GM12878 (cell line): Measurements from ENCODE around the gene ZIC1.

Experiments
- BRCA1 ChIP-seq: IDR thresholded peaks from 2 replicates; pipeline ENCODE4 v1.6.1; 2011; ENCODE audit warnings: low read depth, low read length, improper control_type of control experiment
- CREM ChIP-seq: IDR thresholded peaks from 2 replicates; pipeline ENCODE4 v1.6.1; 2014; ENCODE audit warnings: antibody characterized with exemption, low read depth
- CTCF ChIP-seq, 3 experiments: IDR thresholded peaks in 2 of 3; conservative IDR thresholded peaks in 1 of 3; 2 replicates each; pipeline ENCODE4 v1.5.1; 2011; ENCODE audit warnings: low read depth in 3 of 3, low read length in 3 of 3, mild to moderate bottlenecking in 3 of 3, control low read depth in 2 of 3, moderate library complexity in 2 of 3, inconsistent platforms in 1 of 3, mixed read lengths in 1 of 3; ENCODE audit not compliant: control insufficient read depth in 2 of 3, insufficient read depth in 1 of 3; ENCODE audit errors: extremely low read depth in 1 of 3
- E2F4 ChIP-seq: IDR thresholded peaks from 2 replicates; pipeline ENCODE4 v1.6.1; 2012; ENCODE audit warnings: low read depth, low read length, improper control_type of control experiment
- EP300 ChIP-seq, 2 experiments: fragments of 150-350 bp in 1 of 2; IDR thresholded peaks; 2 replicates each; pipeline ENCODE4 v1.6.1; 2011 to 2012; ENCODE audit warnings: low read depth in 2 of 2, low read length in 2 of 2, borderline replicate concordance in 1 of 2, improper control_type of control experiment in 1 of 2, inconsistent platforms in 1 of 2; ENCODE audit not compliant: control insufficient read depth in 1 of 2
- EZH2 ChIP-seq: IDR thresholded peaks from 2 replicates; pipeline ENCODE4 v1.6.1; 2012; ENCODE audit warnings: low read depth, mild to moderate bottlenecking, control low read depth, inconsistent platforms, low read length, borderline replicate concordance; ENCODE audit not compliant: control insufficient read depth
- POLR2AphosphoS5 ChIP-seq: IDR thresholded peaks from 2 replicates; pipeline ENCODE4 v1.6.1; 2011; ENCODE audit warnings: mild to moderate bottlenecking, low read length, inconsistent platforms
- RCOR1 ChIP-seq: conservative IDR thresholded peaks from 2 replicates; pipeline ENCODE4 v1.6.1; 2012; ENCODE audit warnings: low read depth, low read length, improper control_type of control experiment
- SP1 ChIP-seq: IDR thresholded peaks from one replicate; pipeline ENCODE4 v1.6.1; 2011; ENCODE audit warnings: low read depth, low read length
- USF1 ChIP-seq: IDR thresholded peaks from 2 replicates; pipeline ENCODE4 v1.6.1; 2011; ENCODE audit warnings: borderline replicate concordance, low read depth, mild to moderate bottlenecking, moderate library complexity, mixed read lengths, low read length; ENCODE audit not compliant: insufficient read depth; ENCODE audit errors: extremely low read length
- USF2 ChIP-seq: IDR thresholded peaks from 2 replicates; pipeline ENCODE4 v1.6.1; 2011; ENCODE audit warnings: low read depth, low read length, improper control_type of control experiment, borderline replicate concordance
- TF ChIP-seq, protein P1 (sequence below): IDR thresholded peaks from 2 replicates; pipeline ENCODE4 v1.6.1; 2012; ENCODE audit warnings: low read depth, low read length, improper control_type of control experiment

GRCh38 chr3:147412917-147413685 lies 3.9 kb downstream of the ZIC1 start:
- TF ChIP-seq CTCF (IDR thresholded peaks at IDR 0.05 in 2 of 3, conservative IDR thresholded peaks at IDR 0.05 in 1 of 3; ENCODE audit: control insufficient read depth in 2 of 3, extremely low read depth in 1 of 3, insufficient read depth in 1 of 3, low read depth in 3 of 3, low read length in 3 of 3): no peak
- TF ChIP-seq BRCA1: no peak
- TF ChIP-seq EP300 (IDR thresholded peaks at IDR 0.05; ENCODE audit: borderline replicate concordance in 1 of 2, control insufficient read depth in 1 of 2, low read depth in 2 of 2, low read length in 2 of 2): no peak
- TF ChIP-seq, protein P1, sequence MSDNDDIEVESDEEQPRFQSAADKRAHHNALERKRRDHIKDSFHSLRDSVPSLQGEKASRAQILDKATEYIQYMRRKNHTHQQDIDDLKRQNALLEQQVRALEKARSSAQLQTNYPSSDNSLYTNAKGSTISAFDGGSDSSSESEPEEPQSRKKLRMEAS: no peak
- no peak for TF ChIP-seq EZH2
- TF ChIP-seq E2F4: no peak
- no peak for TF ChIP-seq USF1
- TF ChIP-seq CREM: no peak
- TF ChIP-seq SP1: no peak
- TF ChIP-seq RCOR1: no peak
- TF ChIP-seq USF2: no peak
- TF ChIP-seq POLR2AphosphoS5: no peak
